Measurements from ENCODE around the gene LDLRAD4. TPM values are rescaled to one million over a fixed set of nuclear protein-coding genes. Genes with fewer than 3 reads are reported as not detected.

Gene LDLRAD4
- total RNA-seq, 4 donors from 2014 or later: 20.4 to 40.4 (median 35.3) TPM

- peaks cover 13 to 23% (median 17%) of the 10 kb centered on the region in 4 donors for H3K4me1 ChIP-seq
- intact Hi-C loops (cut with DNase I): no loop called here
- no peaks in the 10 kb centered on the region for H3K27me3 ChIP-seq
- no peak for TF ChIP-seq CTCF (IDR thresholded peaks at IDR 0.05)
- peak overlapping the region in 3 of 4 donors; percentile 50 to 54 (median 53) for H3K4me3 ChIP-seq
- DNase-seq (ENCODE audit: extremely low spot score): no peak
- peaks cover 7 to 28% (median 17%) of the 10 kb centered on the region in 4 donors for H3K36me3 ChIP-seq
- no peaks in the 10 kb centered on the region for H3K9me3 ChIP-seq
- WGBS: 74% methylated on average over 6 of the region's 15 CpGs
- H3K27ac ChIP-seq (replicated peaks in 1 of 4): peak overlapping the region; percentile 67 to 77 (median 70)
These were observed 423.9 kb downstream of the LDLRAD4 start for GRCh38 chr18:13642440-13642827.

DNA sequence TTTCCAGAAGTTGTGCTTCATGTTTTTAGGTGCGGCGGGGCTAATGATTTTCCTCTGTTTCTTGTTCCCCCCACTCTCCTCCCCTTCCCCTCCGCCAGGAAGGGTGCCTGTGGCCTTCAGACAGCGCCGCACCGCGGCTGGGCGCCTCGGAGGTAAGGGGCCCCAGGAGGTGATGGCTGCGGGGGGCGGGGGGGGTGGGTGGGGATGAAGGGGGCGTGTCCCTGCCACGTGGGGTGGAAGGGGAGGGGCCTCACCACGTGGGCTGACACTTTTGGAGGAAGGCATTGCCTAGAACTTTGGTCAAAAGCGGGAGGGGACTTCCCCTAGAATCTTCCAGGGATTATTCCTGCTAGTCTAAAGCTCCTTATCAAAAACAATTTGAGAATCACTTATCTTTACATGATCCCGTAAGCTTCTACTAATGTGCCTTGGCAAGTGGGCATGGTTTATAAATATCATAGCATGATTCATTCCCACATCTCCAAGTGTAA is 424.7 kb downstream of the LDLRAD4 start:
- intact Hi-C loops (cut with DNase I): no loop called here
- TF ChIP-seq POLR2AphosphoS5 (IDR thresholded peaks at IDR 0.05) (no peak), POLR2A (IDR thresholded peaks at IDR 0.05; ENCODE audit: low read depth) (no peak), EP300 (IDR thresholded peaks at IDR 0.05) (no peak), CTCF (IDR thresholded peaks at IDR 0.05) (no peak)
- WGBS: 79% methylated on average over 16 of the region's 16 CpGs
- peaks cover 7 to 34% (median 17%) of the 10 kb centered on the region in 4 donors for H3K36me3 ChIP-seq
- peaks cover 13 to 23% (median 17%) of the 10 kb centered on the region in 4 donors for H3K4me1 ChIP-seq
- no peaks in the 10 kb centered on the region for H3K27me3 ChIP-seq
- no peak overlapping the region for H3K4me3 ChIP-seq
- H3K9me3 ChIP-seq: no peaks in the 10 kb centered on the region
- DNase-seq (ENCODE audit: extremely low spot score): no peak
- H3K27ac ChIP-seq (replicated peaks in 1 of 4): no peak overlapping the region

DNA sequence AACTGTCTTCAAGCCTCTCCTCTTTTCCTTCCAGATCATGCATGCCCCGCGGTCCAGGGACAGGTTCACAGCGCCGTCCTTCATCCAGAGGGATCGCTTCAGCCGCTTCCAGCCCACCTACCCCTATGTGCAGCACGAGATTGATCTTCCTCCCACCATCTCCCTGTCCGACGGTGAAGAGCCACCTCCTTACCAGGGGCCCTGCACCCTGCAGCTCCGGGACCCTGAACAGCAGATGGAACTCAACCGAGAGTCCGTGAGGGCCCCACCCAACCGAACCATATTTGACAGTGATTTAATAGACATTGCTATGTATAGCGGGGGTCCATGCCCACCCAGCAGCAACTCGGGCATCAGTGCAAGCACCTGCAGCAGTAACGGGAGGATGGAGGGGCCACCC is 426.5 kb downstream of the LDLRAD4 start:
- intact Hi-C loops (cut with DNase I): no loop called here

GRCh38 chr18:13646633-13647032 is 428.1 kb downstream of the LDLRAD4 start:
- H3K4me3 ChIP-seq: no peak overlapping the region
- H3K9me3 ChIP-seq: no peaks in the 10 kb centered on the region
- H3K27me3 ChIP-seq: no peaks in the 10 kb centered on the region
- peaks cover 3 to 10% (median 7%) of the 10 kb centered on the region in 4 donors for H3K4me1 ChIP-seq
- 81% methylated on average over 4 of the region's 4 CpGs for WGBS
- intact Hi-C loops (cut with DNase I): no loop called here
- TF ChIP-seq EP300 (IDR thresholded peaks at IDR 0.05) (no peak), POLR2AphosphoS5 (IDR thresholded peaks at IDR 0.05) (no peak), CTCF (IDR thresholded peaks at IDR 0.05) (no peak), POLR2A (IDR thresholded peaks at IDR 0.05; ENCODE audit: low read depth) (no peak)
- DNase-seq (ENCODE audit: extremely low spot score): no peak
- H3K36me3 ChIP-seq: peaks cover 7 to 34% (median 17%) of the 10 kb centered on the region in 4 donors
- H3K27ac ChIP-seq (replicated peaks in 1 of 4): no peak overlapping the region

More for the DNA sequence above, 426.5 kb downstream of the LDLRAD4 start:
- Histone ChIP-seq H3K4me1 (peaks cover 3 to 23% (median 17%) of the 10 kb centered on the region in 4 donors), H3K27me3 (no peaks in the 10 kb centered on the region), H3K36me3 (peaks cover 7 to 34% (median 17%) of the 10 kb centered on the region in 4 donors), H3K4me3 (no peak overlapping the region), H3K27ac (replicated peaks in 1 of 4) (no peak overlapping the region), H3K9me3 (no peaks in the 10 kb centered on the region)
- DNase-seq (ENCODE audit: extremely low spot score): no peak
- TF ChIP-seq EP300 (IDR thresholded peaks at IDR 0.05) (no peak), CTCF (IDR thresholded peaks at IDR 0.05) (no peak), POLR2AphosphoS5 (IDR thresholded peaks at IDR 0.05) (no peak), POLR2A (IDR thresholded peaks at IDR 0.05; ENCODE audit: low read depth) (no peak)
- 98% methylated on average over 16 of the region's 16 CpGs for WGBS

DNA sequence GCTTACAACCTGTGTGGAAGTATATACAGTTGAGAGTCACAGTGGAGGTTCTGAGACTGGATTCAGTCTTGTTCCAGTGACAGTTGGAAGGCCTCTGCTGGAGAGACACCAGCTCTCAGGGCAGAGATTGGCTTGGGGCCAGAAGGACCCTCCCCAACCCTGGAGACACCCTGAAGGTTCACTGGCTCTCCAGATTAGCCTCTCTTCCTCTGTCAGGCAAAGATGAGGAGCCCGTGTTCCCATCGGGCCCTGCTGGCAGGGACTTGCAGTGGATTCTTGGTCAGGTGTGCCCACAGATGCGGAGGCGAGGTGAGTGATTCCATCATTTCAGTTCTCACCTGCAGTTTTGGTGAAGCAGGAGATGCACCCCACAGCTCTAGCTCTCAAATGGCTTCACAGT is 429.2 kb downstream of the LDLRAD4 start:
- H3K27ac ChIP-seq (replicated peaks in 1 of 4): no peak overlapping the region
- H3K27me3 ChIP-seq: no peaks in the 10 kb centered on the region
- H3K9me3 ChIP-seq: no peaks in the 10 kb centered on the region
- H3K4me1 ChIP-seq: peaks cover 0 to 3% (median 0%) of the 10 kb centered on the region in 4 donors
- H3K4me3 ChIP-seq: no peak overlapping the region
- intact Hi-C loops (cut with DNase I): no loop called here
- peaks cover 7 to 34% (median 17%) of the 10 kb centered on the region in 4 donors for H3K36me3 ChIP-seq
- WGBS: 100% methylated on average over 1 of the region's 4 CpGs
- TF ChIP-seq POLR2A (IDR thresholded peaks at IDR 0.05; ENCODE audit: low read depth) (no peak), EP300 (IDR thresholded peaks at IDR 0.05) (no peak), POLR2AphosphoS5 (IDR thresholded peaks at IDR 0.05) (no peak), CTCF (IDR thresholded peaks at IDR 0.05) (no peak)
- no peak for DNase-seq (ENCODE audit: extremely low spot score)
